HG02840 (cell line): Measurements from ENCODE around the gene SCG5.

ENCODE experiments used
- ATAC-seq: cut with Tn5 transposase; IDR thresholded peaks from one replicate; pipeline ENCODE4 v1.9.1; 2021; ENCODE audit warnings: mild to moderate bottlenecking, moderate library complexity, moderate number of reproducible peaks; ENCODE audit not compliant: unreplicated experiment, low FRiP score

SCG5 gene

GRCh38 chr15:32657941-32658340, 16.4 kb downstream of the SCG5 start:
- ATAC-seq: no peak

GRCh38 chr15:32659340-32660155, 18.0 kb downstream of the SCG5 start:
- no peak for ATAC-seq

- ATAC-seq: no peak
Measured at GRCh38 chr15:32663671-32664070, 22.2 kb downstream of the SCG5 start.

- ATAC-seq: no peak
Measured at GRCh38 chr15:32664796-32665195, 23.3 kb downstream of the SCG5 start.

GRCh38 chr15:32667321-32667720, 25.8 kb downstream of the SCG5 start:
- ATAC-seq: no peak

GRCh38 chr15:32668942-32669341, 27.4 kb downstream of the SCG5 start:
- ATAC-seq: no peak

GRCh38 chr15:32669896-32670611, 28.5 kb downstream of the SCG5 start:
- no peak for ATAC-seq

- ATAC-seq: no peak
Measured at GRCh38 chr15:32670623-32671022, 29.1 kb downstream of the SCG5 start.

- ATAC-seq: no peak
Measured at GRCh38 chr15:32671339-32672325, 30.1 kb downstream of the SCG5 start.

- ATAC-seq: no peak
Measured at GRCh38 chr15:32674681-32675080, 33.2 kb downstream of the SCG5 start.

- no peak for ATAC-seq
Measured at GRCh38 chr15:32675466-32675865, 34.0 kb downstream of the SCG5 start.

GRCh38 chr15:32676169-32676568, 34.7 kb downstream of the SCG5 start:
- ATAC-seq: no peak

GRCh38 chr15:32677238-32677750, 35.8 kb downstream of the SCG5 start:
- no peak for ATAC-seq

- ATAC-seq: no peak
Measured at GRCh38 chr15:32679298-32679690, 37.8 kb downstream of the SCG5 start.

GRCh38 chr15:32682569-32682968, 41.1 kb downstream of the SCG5 start:
- no peak for ATAC-seq

GRCh38 chr15:32682977-32683630, 41.6 kb downstream of the SCG5 start:
- ATAC-seq: no peak

- no peak for ATAC-seq
Measured at GRCh38 chr15:32683906-32684584, 42.5 kb downstream of the SCG5 start.

GRCh38 chr15:32685576-32685975, 44.1 kb downstream of the SCG5 start:
- no peak for ATAC-seq

- ATAC-seq: no peak
Measured at GRCh38 chr15:32687556-32687955, 46.0 kb downstream of the SCG5 start.
